Astrocyte (in vitro differentiated cells and primary cell): ENCODE results near the gene TMIGD3. TPM values are rescaled to one million over a fixed set of nuclear protein-coding genes. Genes with fewer than 3 reads are reported as not detected.

Experiments used
- DNase-seq: peaks from one replicate; pipeline ENCODE4 v3.0.0-alpha.2; 2010; ENCODE audit warnings: low read depth
- FAIRE-seq: peaks from 2 replicates; lab custom pipeline; 2011; peaks lifted over from hg19 to GRCh38; lab: Jason Lieb, UNC
- H2AFZ ChIP-seq: 2 replicates; pipeline ENCODE4 v1.6.0; 2012; ENCODE audit warnings: low read depth, low read length, inconsistent platforms
- H3K27ac ChIP-seq: 2 replicates; pipeline ENCODE4 v1.5.1; 2011; ENCODE audit warnings: low read depth, low read length, inconsistent platforms
- H3K27me3 ChIP-seq: 2 replicates; pipeline ENCODE4 v1.6.0; 2011; ENCODE audit warnings: low read length, inconsistent platforms; ENCODE audit not compliant: insufficient read depth
- H3K36me3 ChIP-seq: 2 replicates; pipeline ENCODE4 v1.5.1; 2011; ENCODE audit warnings: low read length, inconsistent platforms; ENCODE audit not compliant: insufficient read depth
- H3K4me1 ChIP-seq: 2 replicates; pipeline ENCODE4 v1.5.1; 2011; ENCODE audit warnings: low read length, inconsistent platforms; ENCODE audit not compliant: insufficient read depth
- H3K4me2 ChIP-seq: 2 replicates; pipeline ENCODE4 v1.6.0; 2012; ENCODE audit warnings: low read length, inconsistent platforms
- H3K4me3 ChIP-seq: 2 replicates; pipeline ENCODE4 v1.5.1; 2011; ENCODE audit warnings: low read depth, mild to moderate bottlenecking, low read length, inconsistent platforms; ENCODE audit not compliant: insufficient read depth
- H3K79me2 ChIP-seq: 2 replicates; pipeline ENCODE4 v1.6.0; 2012; ENCODE audit warnings: mild to moderate bottlenecking, low read length, inconsistent platforms; ENCODE audit not compliant: insufficient read depth
- H3K9ac ChIP-seq: 2 replicates; pipeline ENCODE4 v1.6.0; 2012; ENCODE audit warnings: mild to moderate bottlenecking, low read length, inconsistent platforms
- H3K9me3 ChIP-seq: 2 replicates; pipeline ENCODE4 v1.5.1; 2012; ENCODE audit warnings: low read depth, mild to moderate bottlenecking, low read length, inconsistent platforms; ENCODE audit not compliant: insufficient read depth
- H4K20me1 ChIP-seq: 2 replicates; pipeline ENCODE4 v1.6.0; 2012; ENCODE audit warnings: low read length, inconsistent platforms; ENCODE audit not compliant: insufficient read depth
- H3K27ac Mint-ChIP-seq: one replicate; pipeline ENCODE4 v1.8.0; 2021; ENCODE audit warnings: mild to moderate bottlenecking, mixed read lengths; ENCODE audit not compliant: unreplicated experiment
- H3K27me3 Mint-ChIP-seq: one replicate; pipeline ENCODE4 v1.8.0; 2021; ENCODE audit warnings: low read depth, mixed read lengths; ENCODE audit not compliant: unreplicated experiment
- H3K36me3 Mint-ChIP-seq: one replicate; pipeline ENCODE4 v1.8.0; 2021; ENCODE audit warnings: low read depth, mixed read lengths; ENCODE audit not compliant: unreplicated experiment
- H3K4me1 Mint-ChIP-seq: one replicate; pipeline ENCODE4 v1.8.0; 2021; ENCODE audit warnings: low read depth, mixed read lengths; ENCODE audit not compliant: unreplicated experiment
- H3K4me3 Mint-ChIP-seq: one replicate; pipeline ENCODE4 v1.8.0; 2021; ENCODE audit warnings: mild to moderate bottlenecking, moderate library complexity, mixed read lengths; ENCODE audit not compliant: unreplicated experiment
- H3K9me3 Mint-ChIP-seq: one replicate; pipeline ENCODE4 v1.8.0; 2021; ENCODE audit warnings: mild to moderate bottlenecking, mixed read lengths; ENCODE audit not compliant: unreplicated experiment
- CTCF ChIP-seq: IDR thresholded peaks from 2 replicates; pipeline ENCODE4 v1.5.1; 2011; ENCODE audit warnings: low read depth, mild to moderate bottlenecking, inconsistent platforms, low read length, moderate library complexity; ENCODE audit not compliant: insufficient read depth
- EZH2 ChIP-seq: IDR thresholded peaks from 2 replicates; pipeline ENCODE4 v1.6.1; 2012; ENCODE audit warnings: mild to moderate bottlenecking, low read length, inconsistent platforms; ENCODE audit not compliant: insufficient read depth
- total RNA-seq: library from RNA; stranded (reverse); gene quantifications from 2 replicates; pipeline ENCODE4 v1.2.1, GENCODE V29; 2021

TMIGD3 gene
- total RNA-seq, 1 donor from 2014 or later, result not detected

GRCh38 chr1:111461765-111462164 is 41.7 kb downstream of the TMIGD3 start:
- DNase-seq, result no peak
- Histone ChIP-seq H3K9me3 (no peaks in the 10 kb centered on the region), H3K9ac (no peak overlapping the region), H3K4me1 (peaks cover 9% of the 10 kb centered on the region), H3K4me2 (no peak overlapping the region), H3K27ac (no peak overlapping the region), H3K4me3 (no peak overlapping the region), H3K79me2 (no peaks in the 10 kb centered on the region), H2AFZ (no peak overlapping the region), H3K27me3 (no peaks in the 10 kb centered on the region), H3K36me3 (peaks cover 39% of the 10 kb centered on the region), H4K20me1 (peaks cover 20% of the 10 kb centered on the region)
- H3K36me3 Mint-ChIP-seq, result peaks cover 3% of the 10 kb centered on the region
- TF ChIP-seq EZH2, result no peak
- no peak for TF ChIP-seq CTCF
- H3K27ac Mint-ChIP-seq, result no peak overlapping the region
- H3K9me3 Mint-ChIP-seq, result no peaks in the 10 kb centered on the region
- FAIRE-seq, result no peak
- no peaks in the 10 kb centered on the region for H3K4me1 Mint-ChIP-seq
- no peak overlapping the region for H3K4me3 Mint-ChIP-seq
- no peaks in the 10 kb centered on the region for H3K27me3 Mint-ChIP-seq

- no peak overlapping the region for H3K27ac Mint-ChIP-seq
- no peak for DNase-seq
- no peaks in the 10 kb centered on the region for H3K27me3 Mint-ChIP-seq
- Histone ChIP-seq H4K20me1 (peaks cover 33% of the 10 kb centered on the region), H3K27ac (no peak overlapping the region), H3K9me3 (no peaks in the 10 kb centered on the region), H3K9ac (no peak overlapping the region), H3K79me2 (peaks cover 47% of the 10 kb centered on the region), H3K4me2 (no peak overlapping the region), H3K27me3 (no peaks in the 10 kb centered on the region), H3K4me1 (peaks cover 2% of the 10 kb centered on the region), H3K4me3 (no peak overlapping the region), H3K36me3 (peaks cover 46% of the 10 kb centered on the region), H2AFZ (no peak overlapping the region)
- H3K36me3 Mint-ChIP-seq, result peaks cover 3% of the 10 kb centered on the region
- no peaks in the 10 kb centered on the region for H3K9me3 Mint-ChIP-seq
- H3K4me1 Mint-ChIP-seq, result peaks cover 11% of the 10 kb centered on the region
- TF ChIP-seq EZH2 (no peak), CTCF (no peak)
- no peak overlapping the region for H3K4me3 Mint-ChIP-seq
- no peak for FAIRE-seq
Observed at GRCh38 chr1:111455642-111456031, 47.8 kb downstream of the TMIGD3 start.

GRCh38 chr1:111454859-111455641 is 48.4 kb downstream of the TMIGD3 start:
- Mint-ChIP-seq H3K36me3 (peaks cover 3% of the 10 kb centered on the region), H3K4me1 (peaks cover 11% of the 10 kb centered on the region), H3K27me3 (no peaks in the 10 kb centered on the region), H3K4me3 (no peak overlapping the region), H3K27ac (no peak overlapping the region), H3K9me3 (no peaks in the 10 kb centered on the region)
- H2AFZ ChIP-seq, result no peak overlapping the region
- H3K79me2 ChIP-seq, result peaks cover 53% of the 10 kb centered on the region
- no peak overlapping the region for H3K9ac ChIP-seq
- no peak overlapping the region for H3K4me2 ChIP-seq
- no peak overlapping the region for H3K4me3 ChIP-seq
- H3K36me3 ChIP-seq, result peaks cover 44% of the 10 kb centered on the region
- no peak overlapping the region for H3K27ac ChIP-seq
- no peaks in the 10 kb centered on the region for H3K27me3 ChIP-seq
- peaks cover 33% of the 10 kb centered on the region for H4K20me1 ChIP-seq
- TF ChIP-seq EZH2 (no peak), CTCF (no peak)
- H3K9me3 ChIP-seq, result no peaks in the 10 kb centered on the region
- DNase-seq (no peak), FAIRE-seq (no peak)
- H3K4me1 ChIP-seq, result peaks cover 7% of the 10 kb centered on the region
